Endometrium (tissue), 2 donors: Measurements from ENCODE around the gene ARHGEF17.

Source experiments
- FAIRE-seq: peaks from 2 replicates; lab custom pipeline; 2012; peaks lifted over from hg19 to GRCh38; lab: Jason Lieb, UNC
- donor health status: control.
- donor health status: control.

ARHGEF17 gene

GRCh38 chr11:73410627-73411026, 102.6 kb downstream of the ARHGEF17 start:
- FAIRE-seq: no peak

DNA sequence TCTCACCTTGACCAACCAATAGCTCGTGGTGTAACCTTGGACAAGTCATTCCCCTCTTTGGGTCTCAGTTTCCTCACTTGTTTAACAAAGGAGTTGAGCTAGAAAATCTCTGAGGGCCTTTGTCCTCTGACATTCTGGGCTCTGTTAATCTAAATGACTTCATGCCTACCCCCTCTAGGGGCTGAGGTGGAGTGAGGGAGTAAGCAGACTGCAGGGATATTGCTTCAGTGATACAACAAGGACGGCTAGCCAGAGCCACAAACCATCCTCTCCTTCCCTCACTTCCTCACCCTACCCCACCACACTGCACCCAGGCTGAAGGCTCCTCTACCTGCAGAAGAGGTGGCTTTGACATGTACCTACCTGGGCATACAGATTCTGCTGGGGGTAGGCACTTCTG, 103.0 kb downstream of the ARHGEF17 start:
- FAIRE-seq: no peak

- no peak for FAIRE-seq
Observed at GRCh38 chr11:73412308-73412707, 104.2 kb downstream of the ARHGEF17 start.

DNA sequence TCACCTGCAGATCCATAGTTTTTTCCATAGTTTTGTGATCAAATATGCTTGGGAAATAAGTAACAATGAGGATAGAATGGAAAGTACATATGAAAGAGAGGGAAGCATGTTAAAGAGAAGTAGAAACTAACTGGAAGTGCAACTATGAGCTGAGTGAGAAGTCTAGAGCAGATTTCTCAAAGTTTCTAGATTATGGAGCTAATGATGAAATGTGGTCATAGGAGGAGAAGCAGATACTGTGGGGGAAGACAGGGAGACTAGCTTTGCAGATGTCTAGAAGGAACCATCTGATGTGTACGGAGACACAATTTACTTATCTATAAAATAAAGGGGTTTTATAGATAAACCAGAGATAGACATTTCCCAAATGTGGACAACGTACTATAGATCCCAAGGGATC, 105.2 kb downstream of the ARHGEF17 start:
- no peak for FAIRE-seq

DNA sequence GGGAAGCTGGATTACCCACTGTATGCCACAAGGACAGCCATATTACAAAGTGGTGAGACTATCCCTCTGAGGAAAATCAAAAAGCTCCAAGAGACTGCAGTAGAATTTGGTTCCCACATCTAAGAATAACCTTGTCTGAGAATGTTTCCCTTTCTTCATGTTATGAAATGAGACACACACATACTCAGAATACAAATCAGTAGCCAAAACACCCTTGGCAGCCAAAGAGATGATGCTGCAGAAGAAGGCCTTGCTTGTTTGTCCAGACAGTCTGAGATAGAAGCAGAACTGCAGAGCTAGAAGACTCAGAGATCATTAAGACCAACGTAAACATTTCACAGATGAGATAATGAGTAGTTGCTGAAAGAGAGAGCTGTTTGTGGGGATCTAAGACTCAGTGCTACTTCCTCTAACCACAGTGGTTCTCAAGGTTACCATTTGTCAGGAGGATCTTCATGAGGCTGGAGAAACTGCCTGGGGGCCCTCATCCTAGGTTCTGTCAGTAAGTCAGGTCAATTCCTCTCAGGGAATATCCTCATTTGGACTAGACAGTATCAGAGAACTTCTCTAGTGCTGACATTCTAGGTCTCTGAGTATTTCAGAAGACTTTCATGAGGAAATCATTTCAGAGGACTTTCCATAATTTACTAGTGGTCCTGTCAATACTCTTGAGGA, 107.0 kb downstream of the ARHGEF17 start:
- no peak for FAIRE-seq

GRCh38 chr11:73415854-73416615, 108.0 kb downstream of the ARHGEF17 start:
- no peak for FAIRE-seq

- FAIRE-seq: no peak
Observed at GRCh38 chr11:73416786-73417185, 108.7 kb downstream of the ARHGEF17 start.
